CD14-positive monocyte (primary cell): ENCODE measurements around the gene DPYD. TPM values are rescaled to one million over a fixed set of nuclear protein-coding genes. Genes with fewer than 3 reads are reported as not detected.

ENCODE experiments used
- DNase-seq, 3 donors: peaks; one replicate each; pipeline ENCODE4 v3.0.0-alpha.2; 2011 to 2022
- H2AFZ ChIP-seq: 2 replicates; pipeline ENCODE4 v1.6.0; 2012; ENCODE audit warnings: mild to moderate bottlenecking, low read depth, low read length, inconsistent platforms; ENCODE audit not compliant: insufficient read depth, poor library complexity, severe bottlenecking
- H3K27ac ChIP-seq, 2 donors: 1 replicate in 1 of 2; 2 replicates in 1 of 2; pipeline ENCODE4 v1.5.1; 2012 to 2013; ENCODE audit warnings: low read length in 2 of 2, control low read depth in 1 of 2, inconsistent platforms in 1 of 2, low read depth in 1 of 2, mild to moderate bottlenecking in 1 of 2
- H3K27me3 ChIP-seq, 2 donors: one replicate each; pipeline versions ENCODE4 v1.6.0 to v1.6.1; 2011 to 2013; ENCODE audit warnings: low read length in 2 of 2; ENCODE audit not compliant: control insufficient read depth in 2 of 2, insufficient read depth in 2 of 2
- H3K36me3 ChIP-seq, 2 donors: replicated peaks in 1 of 2; 1 replicate in 1 of 2; 2 replicates in 1 of 2; pipeline versions ENCODE4 v1.5.1 to v1.6.1; 2012 to 2013; ENCODE audit warnings: low read length in 2 of 2, control low read depth in 1 of 2, inconsistent platforms in 1 of 2, mild to moderate bottlenecking in 1 of 2; ENCODE audit not compliant: insufficient read depth in 2 of 2, control insufficient read depth in 1 of 2
- H3K4me1 ChIP-seq, 2 donors: 1 replicate in 1 of 2; 2 replicates in 1 of 2; pipeline versions ENCODE4 v1.5.1 to v1.6.1; 2012 to 2013; ENCODE audit warnings: low read length in 2 of 2, control low read depth in 1 of 2, inconsistent platforms in 1 of 2, mild to moderate bottlenecking in 1 of 2, moderate library complexity in 1 of 2; ENCODE audit not compliant: insufficient read depth in 2 of 2, control insufficient read depth in 1 of 2
- H3K4me2 ChIP-seq: replicated peaks from 2 replicates; pipeline ENCODE3; 2012; ENCODE audit warnings: low read length, moderate library complexity, mild to moderate bottlenecking; ENCODE audit not compliant: poor library complexity, severe bottlenecking; ENCODE audit errors: extremely low read depth
- H3K4me3 ChIP-seq, 3 experiments: fragments of 200-600 bp in 1 of 3; sonication (generic) in 1 of 3; replicated peaks in 1 of 3; 1 replicate in 2 of 3; 2 replicates in 1 of 3; pipeline ENCODE4 v1.5.1; 2011 to 2013; ENCODE audit warnings: low read length in 3 of 3, mild to moderate bottlenecking in 3 of 3, control low read depth in 2 of 3, low read depth in 2 of 3, inconsistent platforms in 1 of 3, moderate library complexity in 1 of 3
- H3K79me2 ChIP-seq: 2 replicates; pipeline ENCODE4 v1.6.0; 2012; ENCODE audit warnings: mild to moderate bottlenecking, control low read depth, inconsistent platforms, low read length, moderate library complexity; ENCODE audit not compliant: insufficient read depth
- H3K9ac ChIP-seq: 2 replicates; pipeline ENCODE4 v1.6.0; 2017; ENCODE audit warnings: low read length, mild to moderate bottlenecking; ENCODE audit not compliant: insufficient read depth, poor library complexity, severe bottlenecking
- H3K9me3 ChIP-seq, 2 donors: replicated peaks in 1 of 2; 1 replicate in 1 of 2; 2 replicates in 1 of 2; pipeline versions ENCODE4 v1.5.1 to v1.6.1; 2012 to 2013; ENCODE audit warnings: low read length in 2 of 2, control low read depth in 1 of 2; ENCODE audit not compliant: control insufficient read depth in 1 of 2, insufficient read depth in 1 of 2
- H4K20me1 ChIP-seq: 2 replicates; pipeline ENCODE4 v1.6.0; 2012; ENCODE audit warnings: mild to moderate bottlenecking, low read length, control low read depth, moderate library complexity; ENCODE audit not compliant: insufficient read depth
- H3K27ac Mint-ChIP-seq, 7 donors: one replicate each; pipeline ENCODE4 v1.8.0; 2020; ENCODE audit warnings: mild to moderate bottlenecking in 7 of 7, mixed read lengths in 7 of 7, moderate library complexity in 6 of 7, inconsistent platforms in 2 of 7
- H3K27me3 Mint-ChIP-seq, 3 donors: one replicate each; pipeline ENCODE4 v1.8.0; 2021 to 2022; ENCODE audit warnings: low read depth in 3 of 3, mild to moderate bottlenecking in 3 of 3, mixed read lengths in 3 of 3, moderate library complexity in 3 of 3, inconsistent platforms in 1 of 3
- H3K36me3 Mint-ChIP-seq, 2 donors: one replicate each; pipeline ENCODE4 v1.8.0; 2020; ENCODE audit warnings: mixed read lengths in 2 of 2, inconsistent platforms in 1 of 2, mild to moderate bottlenecking in 1 of 2
- H3K4me1 Mint-ChIP-seq: one replicate; pipeline ENCODE4 v1.8.0; 2020; ENCODE audit warnings: mild to moderate bottlenecking, mixed read lengths
- H3K4me3 Mint-ChIP-seq, 2 donors: one replicate each; pipeline ENCODE4 v1.8.0; 2020; ENCODE audit warnings: mild to moderate bottlenecking in 2 of 2, mixed read lengths in 2 of 2, moderate library complexity in 1 of 2
- H3K9me3 Mint-ChIP-seq, 7 donors: one replicate each; pipeline ENCODE4 v1.8.0; 2020 to 2022; ENCODE audit warnings: mixed read lengths in 7 of 7, mild to moderate bottlenecking in 6 of 7, moderate library complexity in 6 of 7, inconsistent platforms in 2 of 7
- WGBS: methylation state at CpG from one replicate; pipeline ENCODE4 v1.1.5; 2013; ENCODE audit warnings: missing lambda C conversion rate; ENCODE audit not compliant: insufficient coverage; 5-methylcytosine and 5-hydroxymethylcytosine counted together
- intact Hi-C, 2 donors: fragments of 100-400 bp; cut with micrococcal nuclease; formaldehyde crosslinking; loops; one replicate each; pipeline versions ENCODE4 v1.15.0 to v1.15.1; 2023
- polyA plus RNA-seq, 3 donors: library from polyadenylated mRNA; depleted of rRNA in 1 of 3; unstranded in 2 of 3; stranded (reverse) in 1 of 3; fragments of 300-500 nt in 2 of 3; fragments of >200 nt in 1 of 3; fragmentation: Illumina TruSeq in 2 of 3; gene quantifications; 1 replicate in 2 of 3; 2 replicates in 1 of 3; pipeline ENCODE4 v1.2.3, GENCODE V29; 2012 to 2021
- TF ChIP-seq, protein P1 (sequence below): fragments of 200-600 bp; IDR thresholded peaks from one replicate; pipeline ENCODE4 v1.8.0; 2022; ENCODE audit warnings: antibody characterized with exemption, mild to moderate bottlenecking

Gene DPYD
- polyA plus RNA-seq, 3 donors = 87.6 to 171 (median 144) TPM

DNA sequence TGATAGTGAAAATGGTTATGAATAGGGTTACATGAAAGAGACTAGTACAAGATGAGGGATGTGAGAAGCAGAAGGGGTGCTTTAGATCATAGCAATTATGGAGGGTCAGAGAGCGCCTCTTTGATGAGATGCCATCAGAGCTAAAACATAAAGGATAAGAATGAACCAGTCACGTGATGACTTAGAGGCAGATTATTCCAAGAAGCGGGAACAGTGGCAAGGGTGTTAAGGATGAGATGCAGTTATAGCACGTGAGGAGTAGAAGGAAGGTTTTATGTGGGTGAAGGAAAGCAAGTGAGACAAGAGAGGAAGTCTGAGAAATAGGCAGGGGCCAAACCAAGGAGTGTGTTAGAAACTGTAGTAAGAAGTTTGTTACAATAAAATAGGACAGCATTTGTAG is 360.1 kb downstream of the DPYD start:
- no peak overlapping the region for H3K27ac ChIP-seq
- no peaks in the 10 kb centered on the region for H3K27me3 ChIP-seq
- DNase-seq = no peak
- no peak overlapping the region for H3K9ac ChIP-seq
- intact Hi-C loops = no loop called here
- peaks cover 74% of the 10 kb centered on the region for H4K20me1 ChIP-seq
- H3K4me3 ChIP-seq = no peak overlapping the region
- H3K79me2 ChIP-seq = no peaks in the 10 kb centered on the region
- peaks cover 37 to 84% of the 10 kb centered on the region in 2 donors for H3K36me3 ChIP-seq
- Mint-ChIP-seq H3K27me3 (no peaks in the 10 kb centered on the region), H3K4me3 (no peak overlapping the region), H3K27ac (peak overlapping the region in 2 of 7 donors; percentile 6 to 20), H3K4me1 (no peaks in the 10 kb centered on the region), H3K36me3 (peaks cover 63 to 77% of the 10 kb centered on the region in 2 donors), H3K9me3 (peaks cover 0 to 4% (median 0%) of the 10 kb centered on the region in 7 donors)
- peaks cover 0 to 3% of the 10 kb centered on the region in 2 donors for H3K9me3 ChIP-seq
- no peaks in the 10 kb centered on the region for H3K4me1 ChIP-seq
- no peak overlapping the region for H2AFZ ChIP-seq
- WGBS = 88% methylated on average over 4 of the region's 4 CpGs
- no peak overlapping the region for H3K4me2 ChIP-seq
- TF ChIP-seq, protein P1, sequence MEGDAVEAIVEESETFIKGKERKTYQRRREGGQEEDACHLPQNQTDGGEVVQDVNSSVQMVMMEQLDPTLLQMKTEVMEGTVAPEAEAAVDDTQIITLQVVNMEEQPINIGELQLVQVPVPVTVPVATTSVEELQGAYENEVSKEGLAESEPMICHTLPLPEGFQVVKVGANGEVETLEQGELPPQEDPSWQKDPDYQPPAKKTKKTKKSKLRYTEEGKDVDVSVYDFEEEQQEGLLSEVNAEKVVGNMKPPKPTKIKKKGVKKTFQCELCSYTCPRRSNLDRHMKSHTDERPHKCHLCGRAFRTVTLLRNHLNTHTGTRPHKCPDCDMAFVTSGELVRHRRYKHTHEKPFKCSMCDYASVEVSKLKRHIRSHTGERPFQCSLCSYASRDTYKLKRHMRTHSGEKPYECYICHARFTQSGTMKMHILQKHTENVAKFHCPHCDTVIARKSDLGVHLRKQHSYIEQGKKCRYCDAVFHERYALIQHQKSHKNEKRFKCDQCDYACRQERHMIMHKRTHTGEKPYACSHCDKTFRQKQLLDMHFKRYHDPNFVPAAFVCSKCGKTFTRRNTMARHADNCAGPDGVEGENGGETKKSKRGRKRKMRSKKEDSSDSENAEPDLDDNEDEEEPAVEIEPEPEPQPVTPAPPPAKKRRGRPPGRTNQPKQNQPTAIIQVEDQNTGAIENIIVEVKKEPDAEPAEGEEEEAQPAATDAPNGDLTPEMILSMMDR = no peak

DNA sequence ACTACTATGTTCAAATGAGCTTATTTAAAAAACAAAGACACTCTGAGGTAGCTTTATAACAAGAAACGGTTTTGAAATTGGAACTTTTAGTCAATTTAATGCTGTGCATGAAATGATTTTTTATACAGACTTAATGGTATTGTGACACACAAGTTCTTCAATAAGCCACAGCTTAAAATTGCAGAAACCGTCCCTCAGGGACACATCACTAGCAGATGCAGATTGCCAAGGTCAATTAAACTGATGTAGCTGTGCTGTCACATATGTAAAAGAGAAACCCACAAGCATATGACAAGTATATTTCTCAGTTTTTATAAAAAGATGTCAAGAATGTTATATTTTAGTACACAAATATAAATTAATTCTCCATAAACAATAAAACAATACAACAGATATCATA is 366.9 kb downstream of the DPYD start:
- Mint-ChIP-seq H3K4me3 (no peak overlapping the region), H3K4me1 (no peaks in the 10 kb centered on the region), H3K27me3 (no peaks in the 10 kb centered on the region), H3K27ac (no peak overlapping the region), H3K36me3 (peaks cover 50 to 56% of the 10 kb centered on the region in 2 donors), H3K9me3 (peaks cover 0 to 4% (median 0%) of the 10 kb centered on the region in 7 donors)
- Histone ChIP-seq H3K4me2 (no peak overlapping the region), H3K27ac (no peak overlapping the region), H3K4me1 (no peaks in the 10 kb centered on the region), H3K79me2 (no peaks in the 10 kb centered on the region), H3K9ac (no peak overlapping the region), H3K27me3 (no peaks in the 10 kb centered on the region), H3K36me3 (peaks cover 33 to 79% of the 10 kb centered on the region in 2 donors), H3K4me3 (no peak overlapping the region), H2AFZ (no peak overlapping the region), H3K9me3 (peaks cover 0 to 3% of the 10 kb centered on the region in 2 donors), H4K20me1 (peaks cover 52% of the 10 kb centered on the region)
- intact Hi-C loops = no loop called here
- no peak for DNase-seq
- no CpG with 5 or more reads among the region's 2 CpGs for WGBS
- TF ChIP-seq, protein P1 = no peak
